B cell (primary cell): ENCODE measurements around the gene DAGLB.

ENCODE experiments used
- EZH2 ChIP-seq: IDR thresholded peaks from 2 replicates; pipeline ENCODE4 v1.6.1; 2012; ENCODE audit warnings: borderline replicate concordance, low read depth, mild to moderate bottlenecking, moderate library complexity, low read length; ENCODE audit not compliant: insufficient read depth, poor library complexity, severe bottlenecking
- TF ChIP-seq, protein P1 (sequence below): fragments of 200-600 bp; IDR thresholded peaks from one replicate; pipeline ENCODE4 v1.8.0; 2022; ENCODE audit warnings: antibody characterized with exemption, mild to moderate bottlenecking

DNA sequence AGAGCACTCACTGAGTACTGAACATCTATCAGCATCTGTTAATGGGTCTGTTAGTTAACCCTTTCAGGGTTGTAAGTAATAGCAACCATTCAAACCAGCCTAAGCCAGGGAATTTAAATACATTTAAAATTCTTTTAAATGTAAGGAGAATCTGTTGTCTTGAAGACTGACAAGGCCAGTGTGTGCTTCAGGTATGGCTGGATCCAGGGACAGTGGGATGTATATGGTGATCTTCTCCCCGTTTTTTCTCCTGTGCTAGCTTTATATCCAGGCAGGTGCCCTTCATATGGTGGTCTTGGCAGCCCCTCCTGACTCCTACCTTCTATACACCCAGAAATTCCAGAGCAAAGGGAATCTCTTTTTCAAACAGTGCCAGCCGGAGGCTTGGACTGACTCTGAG, 46.6 kb upstream of the DAGLB start:
- TF ChIP-seq, protein P1, sequence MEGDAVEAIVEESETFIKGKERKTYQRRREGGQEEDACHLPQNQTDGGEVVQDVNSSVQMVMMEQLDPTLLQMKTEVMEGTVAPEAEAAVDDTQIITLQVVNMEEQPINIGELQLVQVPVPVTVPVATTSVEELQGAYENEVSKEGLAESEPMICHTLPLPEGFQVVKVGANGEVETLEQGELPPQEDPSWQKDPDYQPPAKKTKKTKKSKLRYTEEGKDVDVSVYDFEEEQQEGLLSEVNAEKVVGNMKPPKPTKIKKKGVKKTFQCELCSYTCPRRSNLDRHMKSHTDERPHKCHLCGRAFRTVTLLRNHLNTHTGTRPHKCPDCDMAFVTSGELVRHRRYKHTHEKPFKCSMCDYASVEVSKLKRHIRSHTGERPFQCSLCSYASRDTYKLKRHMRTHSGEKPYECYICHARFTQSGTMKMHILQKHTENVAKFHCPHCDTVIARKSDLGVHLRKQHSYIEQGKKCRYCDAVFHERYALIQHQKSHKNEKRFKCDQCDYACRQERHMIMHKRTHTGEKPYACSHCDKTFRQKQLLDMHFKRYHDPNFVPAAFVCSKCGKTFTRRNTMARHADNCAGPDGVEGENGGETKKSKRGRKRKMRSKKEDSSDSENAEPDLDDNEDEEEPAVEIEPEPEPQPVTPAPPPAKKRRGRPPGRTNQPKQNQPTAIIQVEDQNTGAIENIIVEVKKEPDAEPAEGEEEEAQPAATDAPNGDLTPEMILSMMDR, result no peak
- no peak for TF ChIP-seq EZH2
